ENCODE data around the gene GALNT11. TPM values are rescaled to one million over a fixed set of nuclear protein-coding genes. Genes with fewer than 3 reads are reported as not detected.
"Not testable (repeated sequence)": the region's sequence is repeated elsewhere in the genome, so short reads cannot be mapped to it uniquely, and the experiment has no call there.

Gene GALNT11
- total RNA-seq, 1 experiment from 2014 or later: 24.1 TPM

GRCh38 chr7:152030059-152030458 lies 4.6 kb downstream of the GALNT11 start:
- H3K27me3 ChIP-seq (ENCODE audit: insufficient read depth, low read length); H3K18ac ChIP-seq (ENCODE audit: insufficient read length, low read depth, low read length); H3K9ac ChIP-seq (ENCODE audit: extremely low read depth, insufficient read length, low read length); H3K79me1 ChIP-seq (ENCODE audit: insufficient read depth, low read depth, low read length, poor library complexity, severe bottlenecking); H2BK5ac ChIP-seq (ENCODE audit: insufficient read length, low read length); H3K27ac Mint-ChIP-seq; H2BK12ac ChIP-seq (ENCODE audit: insufficient read length, low read depth, low read length); H3K9me3 Mint-ChIP-seq; H3K79me2 ChIP-seq (ENCODE audit: insufficient read depth, low read length); H3K27ac ChIP-seq (ENCODE audit: insufficient read length, low read depth, low read length); H2BK120ac ChIP-seq (ENCODE audit: low read depth, low read length, poor library complexity, severe bottlenecking); H3K4me3 Mint-ChIP-seq; H4K91ac ChIP-seq (ENCODE audit: insufficient read length, low read depth, low read length); H3K4ac ChIP-seq (ENCODE audit: low read depth, low read length); H3K14ac ChIP-seq (ENCODE audit: insufficient read depth, low read length); H4K8ac ChIP-seq (replicated peaks; ENCODE audit: insufficient read length, low read depth, low read length); H3K4me2 ChIP-seq (ENCODE audit: insufficient read depth, insufficient read length, low read length); H4K5ac ChIP-seq (ENCODE audit: insufficient read length, low read depth, low read length); H2BK15ac ChIP-seq (ENCODE audit: low read depth, low read length); H3K4me1 ChIP-seq (ENCODE audit: insufficient read depth, low read length); H3K9me3 ChIP-seq (ENCODE audit: control insufficient read depth, low read depth, low read length); H2BK20ac ChIP-seq (ENCODE audit: low read depth, low read length, poor library complexity, severe bottlenecking); H3K56ac ChIP-seq (ENCODE audit: insufficient read length, low read depth, low read length); H2AK5ac ChIP-seq (ENCODE audit: insufficient read length, low read length); H3T11ph ChIP-seq (ENCODE audit: low read length); H4K20me1 ChIP-seq (ENCODE audit: control insufficient read depth, insufficient read depth, insufficient read length); H3K23me2 ChIP-seq (ENCODE audit: insufficient read length, low read depth, low read length, poor library complexity, severe bottlenecking); H2AFZ ChIP-seq (ENCODE audit: low read length); H3K23ac ChIP-seq (ENCODE audit: insufficient read length, low read depth, low read length): not testable (repeated sequence)
- Mint-ChIP-seq H3K4me1 (peaks cover 37 to 41% of the 10 kb centered on the region in 2 experiments), H3K27me3 (ENCODE audit: low read depth) (peaks cover 18% of the 10 kb centered on the region), H3K36me3 (ENCODE audit: insufficient read depth in 1 of 3, low read depth in 3 of 3) (peaks cover 12 to 22% (median 21%) of the 10 kb centered on the region in 3 experiments)
- peak; percentile 80 for TF ChIP-seq CTCF (conservative IDR thresholded peaks at IDR 0.05)
- peak; percentile 74 for DNase-seq
- whole genome bisulfite sequencing (ENCODE audit: extremely low coverage, insufficient read length, low lambda C conversion rate): no CpG with 5 or more reads among the region's 10 CpGs

GRCh38 chr7:152030639-152031038 lies 5.2 kb downstream of the GALNT11 start:
- H3K23ac ChIP-seq (ENCODE audit: insufficient read length, low read depth, low read length); H3K14ac ChIP-seq (ENCODE audit: insufficient read depth, low read length); H4K8ac ChIP-seq (replicated peaks; ENCODE audit: insufficient read length, low read depth, low read length); H3K27ac Mint-ChIP-seq; H2AFZ ChIP-seq (ENCODE audit: low read length); H2BK12ac ChIP-seq (ENCODE audit: insufficient read length, low read depth, low read length); H3K79me1 ChIP-seq (ENCODE audit: insufficient read depth, low read depth, low read length, poor library complexity, severe bottlenecking); H4K20me1 ChIP-seq (ENCODE audit: control insufficient read depth, insufficient read depth, insufficient read length); H3T11ph ChIP-seq (ENCODE audit: low read length); DNase-seq; H3K4me2 ChIP-seq (ENCODE audit: insufficient read depth, insufficient read length, low read length); H3K9me3 Mint-ChIP-seq; H2BK20ac ChIP-seq (ENCODE audit: low read depth, low read length, poor library complexity, severe bottlenecking); H4K5ac ChIP-seq (ENCODE audit: insufficient read length, low read depth, low read length); H3K79me2 ChIP-seq (ENCODE audit: insufficient read depth, low read length); H3K9ac ChIP-seq (ENCODE audit: extremely low read depth, insufficient read length, low read length); H4K91ac ChIP-seq (ENCODE audit: insufficient read length, low read depth, low read length); H3K4ac ChIP-seq (ENCODE audit: low read depth, low read length); H3K9me3 ChIP-seq (ENCODE audit: control insufficient read depth, low read depth, low read length); H3K27ac ChIP-seq (ENCODE audit: insufficient read length, low read depth, low read length); H3K18ac ChIP-seq (ENCODE audit: insufficient read length, low read depth, low read length); H2AK5ac ChIP-seq (ENCODE audit: insufficient read length, low read length); H2BK120ac ChIP-seq (ENCODE audit: low read depth, low read length, poor library complexity, severe bottlenecking); H3K56ac ChIP-seq (ENCODE audit: insufficient read length, low read depth, low read length); H2BK15ac ChIP-seq (ENCODE audit: low read depth, low read length); H3K23me2 ChIP-seq (ENCODE audit: insufficient read length, low read depth, low read length, poor library complexity, severe bottlenecking); H3K4me3 Mint-ChIP-seq; H2BK5ac ChIP-seq (ENCODE audit: insufficient read length, low read length); H3K4me1 ChIP-seq (ENCODE audit: insufficient read depth, low read length); H3K27me3 ChIP-seq (ENCODE audit: insufficient read depth, low read length): not testable (repeated sequence)
- no CpG with 5 or more reads among the region's 1 CpG for WGBS (ENCODE audit: extremely low coverage, insufficient read length, low lambda C conversion rate)
- H3K36me3 Mint-ChIP-seq (ENCODE audit: insufficient read depth in 1 of 3, low read depth in 3 of 3): peaks cover 12 to 22% (median 21%) of the 10 kb centered on the region in 3 experiments
- peaks cover 41 to 47% of the 10 kb centered on the region in 2 experiments for H3K4me1 Mint-ChIP-seq
- peaks cover 20% of the 10 kb centered on the region for H3K27me3 Mint-ChIP-seq (ENCODE audit: low read depth)
